IPS-NIHi11 (cell line): ENCODE data around the gene CASTOR1.

Source experiments
- DNase-seq: peaks from one replicate; pipeline ENCODE4 v3.0.0; 2012; ENCODE audit warnings: mixed read lengths, low spot score

Gene CASTOR1

GRCh38 chr22:30297991-30298701, 8.8 kb upstream of the CASTOR1 start:
- no peak for DNase-seq

GRCh38 chr22:30297276-30297990, 8.1 kb upstream of the CASTOR1 start:
- DNase-seq, result no peak

DNA sequence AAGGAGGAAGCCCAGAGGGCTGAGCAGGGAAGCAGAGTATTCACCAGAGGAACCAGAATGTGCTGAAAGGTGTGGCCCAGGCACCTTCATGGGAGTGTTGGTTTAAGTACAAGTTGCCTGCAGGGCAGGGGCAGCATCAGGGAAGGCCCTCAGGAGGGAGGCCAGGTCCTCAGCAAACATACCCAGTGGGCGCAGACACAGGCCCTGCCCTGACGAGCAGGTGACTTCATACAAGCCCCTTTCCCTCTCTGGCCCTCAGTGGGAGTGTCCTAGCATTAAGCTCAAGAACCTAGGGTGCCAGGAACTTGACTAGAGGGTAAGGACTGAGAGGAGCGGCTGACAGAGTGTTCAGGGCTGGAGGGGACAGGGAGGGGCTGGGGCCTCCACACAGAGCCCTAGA, 7.5 kb upstream of the CASTOR1 start:
- DNase-seq, result no peak

DNA sequence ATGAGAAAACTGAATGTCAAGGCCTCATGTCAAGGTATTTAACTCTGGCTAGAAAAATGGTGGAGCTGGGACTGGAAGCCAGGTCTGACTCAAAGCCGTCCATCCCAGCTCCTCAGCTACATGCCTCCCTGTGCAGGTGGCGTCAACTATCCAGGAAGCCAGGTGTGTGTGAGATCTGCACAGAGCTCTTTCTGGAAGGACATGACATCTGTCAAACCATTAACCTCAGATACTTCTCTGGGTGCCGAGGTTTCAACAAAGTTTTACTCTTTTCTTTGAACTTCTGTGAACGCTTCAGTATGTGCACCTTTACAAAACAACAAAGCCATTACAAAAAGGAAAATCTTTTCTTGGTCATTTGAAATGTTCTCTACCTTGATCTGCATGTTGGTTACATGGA, 7.0 kb upstream of the CASTOR1 start:
- DNase-seq, result no peak

GRCh38 chr22:30295576-30295975, 6.3 kb upstream of the CASTOR1 start:
- no peak for DNase-seq

DNA sequence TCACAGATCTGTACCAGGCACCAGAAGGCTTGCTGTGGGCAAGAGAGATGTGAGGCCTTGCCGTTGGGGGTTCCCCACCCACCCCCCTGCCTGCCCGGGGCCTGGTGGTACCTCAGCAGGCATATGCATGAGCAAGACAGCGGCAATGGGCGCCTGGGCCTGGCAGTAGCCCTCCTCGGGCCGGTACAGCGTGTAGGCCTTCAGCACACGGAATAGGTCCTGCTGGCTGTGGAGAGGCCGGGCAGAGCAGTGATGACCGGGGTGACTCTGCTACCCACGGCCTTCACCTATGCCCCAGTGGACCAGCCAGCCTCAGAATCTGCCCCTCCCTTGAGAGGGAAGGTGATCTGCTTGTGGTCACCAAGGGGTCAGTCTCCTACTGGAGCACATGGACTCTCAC, 5.5 kb upstream of the CASTOR1 start:
- DNase-seq, result no peak

DNA sequence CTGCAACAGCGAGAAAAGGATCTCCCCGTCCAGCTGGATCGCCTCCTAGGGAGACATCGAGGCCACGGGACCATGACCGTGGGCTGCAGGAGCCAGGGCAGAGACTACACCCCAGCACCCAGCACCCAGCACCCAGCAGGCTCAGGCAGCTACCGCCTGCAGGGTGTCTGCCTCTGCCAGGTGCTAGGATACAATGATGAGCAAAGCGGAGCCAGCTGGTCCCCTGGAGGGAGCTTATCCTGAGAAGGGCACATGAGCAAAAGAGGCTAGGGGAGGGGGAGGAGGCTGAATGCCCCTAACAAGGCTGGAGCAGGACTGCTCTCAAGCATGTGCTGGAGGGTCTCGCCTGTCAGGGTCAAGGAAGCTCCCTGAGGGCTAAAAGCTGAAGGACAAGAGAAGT, 4.8 kb upstream of the CASTOR1 start:
- no peak for DNase-seq

DNA sequence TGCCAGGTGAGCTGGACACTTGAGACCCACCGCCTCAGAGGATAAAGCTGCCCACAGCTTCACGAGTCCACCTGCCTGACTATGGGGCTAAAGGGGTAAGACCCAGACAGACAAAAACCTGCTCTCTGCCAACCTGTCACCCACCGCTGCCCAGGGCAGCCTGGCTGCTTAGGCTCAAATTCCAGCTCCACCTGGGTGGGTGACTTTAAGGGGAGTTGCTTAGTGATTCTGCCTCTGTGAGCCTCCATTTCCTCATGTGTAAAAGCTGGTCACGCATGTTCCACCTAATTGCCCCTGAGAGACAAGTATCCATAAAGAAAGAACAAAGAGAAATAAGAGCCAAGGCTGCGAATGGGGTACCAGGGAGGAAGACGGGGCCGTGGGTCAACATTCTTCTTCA, 3.7 kb upstream of the CASTOR1 start:
- DNase-seq, result no peak

- DNase-seq, result no peak
Observed at GRCh38 chr22:30292069-30292970, 3.0 kb upstream of the CASTOR1 start.

- DNase-seq, result no peak
Observed at GRCh38 chr22:30291058-30291892, 2.0 kb upstream of the CASTOR1 start.

- DNase-seq, result peak; percentile 45
Observed at GRCh38 chr22:30290342-30291057, 1.2 kb upstream of the CASTOR1 start.

DNA sequence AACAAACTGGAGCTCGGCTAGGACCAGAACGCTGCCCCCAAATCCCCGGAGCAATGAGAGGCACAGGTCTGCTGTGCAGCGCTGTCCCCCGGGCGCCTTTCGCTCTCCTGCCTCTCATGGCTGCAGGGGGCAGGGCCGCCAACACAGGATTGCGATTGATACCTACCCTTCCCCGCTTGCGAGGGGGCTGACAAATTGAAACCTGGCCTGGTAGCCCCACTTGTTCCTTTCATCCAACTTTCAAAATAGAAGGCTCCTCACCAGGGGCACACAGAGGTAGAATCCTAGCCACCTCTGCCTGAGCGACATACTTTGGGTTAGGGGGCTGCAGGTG, 642 bp upstream of the CASTOR1 start:
- DNase-seq, result no peak

GRCh38 chr22:30288419-30289140, 725 bp downstream of the CASTOR1 start:
- DNase-seq, result no peak

DNA sequence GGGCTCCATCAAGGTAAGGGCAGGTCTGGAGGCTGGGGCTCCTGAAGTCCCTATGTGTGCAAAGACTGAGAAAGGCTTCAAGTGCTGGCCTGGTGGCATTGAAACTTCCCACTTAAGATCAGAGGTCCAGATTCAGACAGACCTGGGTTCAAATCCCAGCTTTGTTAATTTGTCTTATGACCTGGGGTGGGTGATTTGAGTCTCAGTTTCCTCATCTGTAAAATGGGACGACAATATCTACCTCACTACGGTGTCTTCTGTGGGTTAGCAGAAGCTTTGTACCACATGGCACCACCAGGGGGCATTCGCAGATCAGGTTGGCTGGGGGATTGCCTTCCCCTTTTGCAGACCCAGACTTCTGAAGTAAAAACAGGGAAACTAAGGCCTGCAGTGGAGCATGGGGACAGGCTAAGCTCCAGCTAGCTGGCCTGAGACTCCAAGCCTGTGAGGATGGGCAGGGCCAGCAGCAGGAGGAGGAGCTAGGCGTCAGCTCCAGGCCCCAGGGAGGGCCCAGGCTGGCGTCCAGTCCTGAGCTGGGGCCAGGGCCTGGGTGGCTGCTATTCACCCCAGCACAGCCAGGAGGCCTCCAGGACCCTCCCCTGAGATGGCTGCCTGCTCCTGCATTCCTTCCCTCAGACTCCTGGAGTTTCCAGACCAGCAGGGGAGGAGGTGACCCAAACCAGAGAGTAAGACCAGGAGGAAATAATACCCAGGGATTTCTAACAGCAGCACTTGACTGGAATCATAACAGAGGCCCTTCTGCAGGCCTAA, 1.5 kb downstream of the CASTOR1 start:
- peak; percentile 85 for DNase-seq

GRCh38 chr22:30286813-30287647, 2.3 kb downstream of the CASTOR1 start:
- DNase-seq, result peak; percentile 88

GRCh38 chr22:30286331-30286730, 3.0 kb downstream of the CASTOR1 start:
- no peak for DNase-seq

GRCh38 chr22:30285846-30286200, 3.5 kb downstream of the CASTOR1 start:
- no peak for DNase-seq

GRCh38 chr22:30285176-30285845, 4.0 kb downstream of the CASTOR1 start:
- no peak for DNase-seq
